ENCODE results near the gene PRAMEF17.
"Not testable (repeated sequence)": the region's sequence is repeated elsewhere in the genome, so short reads cannot be mapped to it uniquely, and the experiment has no call there.

- not testable (repeated sequence) for TF ChIP-seq CTCF (IDR thresholded peaks at IDR 0.05; ENCODE audit: insufficient read depth, low read depth, low read length); EZH2 (IDR thresholded peaks at IDR 0.05; ENCODE audit: insufficient read depth, low read length)
Measured at GRCh38 chr1:13393004-13393403, 3.6 kb downstream of the PRAMEF17 start.

All from astrocyte (in vitro differentiated cells and primary cell).